ENCODE results near the gene TENT5A.

TENT5A gene

DNA sequence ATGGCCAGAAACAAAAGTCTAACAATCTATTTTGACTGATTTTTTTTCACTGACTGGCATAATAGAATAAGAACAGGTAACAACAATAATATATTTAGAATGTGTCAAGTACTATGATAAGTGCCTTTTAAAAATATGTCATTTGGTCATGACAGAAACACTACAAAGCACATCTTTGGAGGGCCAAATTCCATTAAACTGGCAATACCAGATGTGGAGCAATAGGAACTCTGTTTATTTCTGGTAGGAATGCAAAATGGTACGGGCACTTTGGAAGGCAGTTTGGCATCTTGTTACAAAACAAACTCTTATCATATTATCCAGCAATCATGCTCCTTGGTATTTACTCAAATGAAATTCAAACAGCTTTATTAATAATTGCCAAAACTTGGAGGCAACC lies 39.3 kb downstream of the TENT5A start:
- DNase-seq (ENCODE audit: low read depth), result no peak

DNA sequence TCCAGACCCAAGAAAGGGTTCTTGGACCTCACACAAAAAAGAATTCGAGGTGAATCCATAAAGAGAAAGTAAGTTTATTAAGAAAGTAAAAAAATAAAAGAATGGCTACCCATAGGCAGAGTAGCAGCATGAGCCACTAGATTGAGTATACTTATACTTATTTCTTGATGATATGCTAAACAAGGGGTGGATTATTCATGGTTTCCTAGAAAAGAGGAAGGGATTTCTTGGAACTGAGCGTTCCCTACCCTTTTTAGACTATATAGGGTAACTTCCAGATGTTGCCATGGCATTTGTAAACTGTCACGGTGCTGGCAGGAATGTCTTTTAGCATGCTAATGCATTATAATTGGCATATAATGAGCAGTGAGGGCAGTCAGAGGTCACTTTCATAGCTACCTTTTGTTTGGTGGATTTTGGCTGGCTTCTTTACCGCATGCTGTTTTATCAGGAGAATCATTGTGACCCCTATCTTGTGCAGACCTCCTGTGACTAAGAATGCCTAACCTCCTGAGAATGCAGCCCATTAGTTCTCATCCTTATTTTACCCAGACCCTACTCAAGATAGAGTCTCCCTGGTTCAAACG lies 44.3 kb downstream of the TENT5A start:
- DNase-seq (ENCODE audit: low read depth), result no peak

GRCh38 chr6:81704700-81705099 lies 47.8 kb downstream of the TENT5A start:
- DNase-seq (ENCODE audit: low read depth), result no peak

GRCh38 chr6:81700414-81700813 lies 52.1 kb downstream of the TENT5A start:
- DNase-seq (ENCODE audit: low read depth), result no peak

- DNase-seq (ENCODE audit: low read depth), result no peak
Measured at GRCh38 chr6:81697559-81697958, 54.9 kb downstream of the TENT5A start.

DNA sequence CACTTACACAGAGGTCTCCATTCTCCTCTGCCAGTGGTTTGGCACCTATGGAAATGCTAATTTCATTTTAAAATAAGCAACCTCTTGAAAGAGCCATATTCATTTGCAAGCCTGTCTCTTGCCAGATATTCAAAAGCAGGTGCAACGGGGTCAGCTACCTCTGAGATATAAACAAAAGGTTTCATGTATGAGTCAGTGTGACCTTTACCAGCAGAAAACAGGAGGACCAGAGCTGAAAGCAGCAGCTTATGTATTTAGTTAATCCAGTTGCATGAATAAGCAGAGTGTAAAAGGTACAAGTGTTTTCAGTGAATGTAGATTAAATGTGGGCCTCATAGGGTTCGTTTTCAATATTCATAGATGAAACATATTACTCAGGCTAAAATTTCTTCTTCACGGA lies 56.0 kb downstream of the TENT5A start:
- DNase-seq (ENCODE audit: low read depth), result no peak

All from HS-27A (cell line).